PC-3 (cell line): ENCODE results near the gene AFAP1L2. TPM values are rescaled to one million over a fixed set of nuclear protein-coding genes. Genes with fewer than 3 reads are reported as not detected.

Source experiments
- ATAC-seq: fragments of 200-7000 bp; cut with Tn5 transposase; 2 replicates; pipeline ENCODE4 v1.9.1; 2020; ENCODE audit warnings: mild to moderate bottlenecking, moderate library complexity
- BruUV-seq: library from RNA; stranded (reverse); fragments of 400-500 nt; replicated peaks from 2 replicates; lab custom pipeline; 2021; lab: Mats Ljungman, UMichigan
- CTCF ChIA-PET: fragments of 300-600 bp; sonication (Branson Sonifier 250); formaldehyde crosslinking; loops from one replicate; lab custom pipeline; 2022; ENCODE audit warnings: antibody characterized with exemption; lab: Charles Lee
- POLR2A ChIA-PET: fragments of 300-600 bp; sonication (Branson Sonifier 250); formaldehyde crosslinking; loops from one replicate; lab custom pipeline; 2022; ENCODE audit warnings: antibody characterized with exemption; ENCODE audit not compliant: unreplicated experiment; lab: Charles Lee
- DNase-seq: peaks from one replicate; pipeline ENCODE4 v3.0.0-alpha.2; 2015
- H2AFZ ChIP-seq: fragments of 300-600 bp; sonication (generic); 2 replicates; pipeline ENCODE4 v1.6.0; 2016; ENCODE audit warnings: antibody characterized with exemption, low read length
- H3F3A ChIP-seq: fragments of 300-600 bp; sonication (generic); one replicate; pipeline ENCODE4 v1.6.0; 2017; ENCODE audit warnings: antibody characterized with exemption, low read length, control low read depth, mild to moderate bottlenecking; ENCODE audit not compliant: unreplicated experiment
- H3K27ac ChIP-seq: fragments of 300-600 bp; sonication (generic); 2 replicates; pipeline ENCODE4 v1.5.1; 2016; ENCODE audit warnings: mild to moderate bottlenecking, low read length
- H3K27me3 ChIP-seq: fragments of 300-600 bp; sonication (generic); 2 replicates; pipeline ENCODE4 v1.6.1; 2016; ENCODE audit warnings: low read length, mixed read lengths
- H3K36me3 ChIP-seq: fragments of 300-600 bp; sonication (generic); 2 replicates; pipeline ENCODE4 v1.6.1; 2016; ENCODE audit warnings: low read depth, mixed run types, low read length, mixed read lengths
- H3K4me1 ChIP-seq: fragments of 300-600 bp; sonication (generic); 2 replicates; pipeline ENCODE4 v1.5.1; 2016; ENCODE audit warnings: low read length; ENCODE audit not compliant: insufficient read depth
- H3K4me2 ChIP-seq: fragments of 300-600 bp; sonication (generic); 2 replicates; pipeline ENCODE4 v1.6.0; 2016; ENCODE audit warnings: low read length
- H3K4me3 ChIP-seq: fragments of 300-600 bp; sonication (generic); 2 replicates; pipeline ENCODE4 v1.5.1; 2016; ENCODE audit warnings: mild to moderate bottlenecking, low read length, mixed read lengths
- H3K79me2 ChIP-seq: fragments of 300-600 bp; sonication (generic); 2 replicates; pipeline ENCODE4 v1.6.1; 2017; ENCODE audit warnings: low read length, mixed read lengths
- H3K9ac ChIP-seq: fragments of 300-600 bp; sonication (generic); 2 replicates; pipeline ENCODE4 v1.6.0; 2016; ENCODE audit warnings: mild to moderate bottlenecking, low read length
- H3K9me2 ChIP-seq: fragments of 300-600 bp; sonication (generic); replicated peaks from 2 replicates; pipeline ENCODE4 v1.6.1; 2016; ENCODE audit warnings: mixed run types, low read length, mixed read lengths
- H3K9me3 ChIP-seq: fragments of 300-600 bp; sonication (generic); 2 replicates; pipeline ENCODE4 v1.6.1; 2016; ENCODE audit warnings: low read length, mixed read lengths
- H4K20me1 ChIP-seq: fragments of 300-600 bp; sonication (generic); 2 replicates; pipeline ENCODE4 v1.6.1; 2016; ENCODE audit warnings: low read length, mixed read lengths
- EZH2 ChIP-seq: fragments of 300-600 bp; sonication (generic); IDR thresholded peaks from one replicate; pipeline ENCODE4 v1.6.1; 2017; ENCODE audit warnings: antibody characterized with exemption, mild to moderate bottlenecking, low read length; ENCODE audit not compliant: unreplicated experiment
- EZH2phosphoT487 ChIP-seq: fragments of 300-600 bp; sonication (generic); IDR thresholded peaks from 2 replicates; pipeline ENCODE4 v1.6.1; 2018; ENCODE audit warnings: mild to moderate bottlenecking, antibody characterized with exemption, low read length, borderline replicate concordance
- intact Hi-C: fragments of 100-400 bp; cut with micrococcal nuclease; formaldehyde crosslinking; loops from 2 replicates; pipeline ENCODE4 v1.9.0; 2023
- total RNA-seq: library from RNA; depleted of rRNA; stranded (reverse); fragments of >200 nt; gene quantifications from 2 replicates; pipeline ENCODE4 v1.2.3, GENCODE V29; 2014
- TF ChIP-seq, protein P1 (sequence below): fragments of 300-600 bp; sonication (generic); conservative IDR thresholded peaks from 2 replicates; pipeline ENCODE4 v1.5.1; 2017; ENCODE audit warnings: antibody characterized with exemption, low read depth, mild to moderate bottlenecking, low read length

AFAP1L2 gene
- total RNA-seq, 1 experiment from 2014 or later: 0.77 TPM

DNA sequence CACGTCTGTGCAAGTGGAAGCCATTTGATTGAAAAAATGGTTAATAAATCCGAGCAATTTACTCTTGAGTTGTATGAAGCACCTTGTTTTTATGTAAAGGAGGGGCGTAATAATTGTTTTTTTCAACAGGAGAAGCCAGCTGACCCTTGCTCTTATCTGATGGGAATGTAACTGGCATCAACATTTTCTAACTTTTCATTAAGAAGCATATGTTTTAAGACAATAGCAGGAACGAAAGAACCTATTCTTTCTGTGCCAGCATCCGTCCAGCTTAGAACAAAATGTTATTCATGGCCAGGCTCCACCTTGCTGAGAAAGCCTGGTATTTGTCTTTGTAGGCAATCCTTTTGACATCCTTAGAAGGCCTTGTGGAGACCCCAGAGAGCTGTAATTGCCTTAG lies 22.2 kb upstream of the AFAP1L2 start:
- DNase-seq: no peak
- no peaks in the 10 kb centered on the region for H4K20me1 ChIP-seq
- no peaks in the 10 kb centered on the region for H3K9me3 ChIP-seq
- BruUV-seq: no TSS peak
- H3K36me3 ChIP-seq: no peaks in the 10 kb centered on the region
- no peaks in the 10 kb centered on the region for H3K79me2 ChIP-seq
- no peak for TF ChIP-seq EZH2
- TF ChIP-seq, protein P1, sequence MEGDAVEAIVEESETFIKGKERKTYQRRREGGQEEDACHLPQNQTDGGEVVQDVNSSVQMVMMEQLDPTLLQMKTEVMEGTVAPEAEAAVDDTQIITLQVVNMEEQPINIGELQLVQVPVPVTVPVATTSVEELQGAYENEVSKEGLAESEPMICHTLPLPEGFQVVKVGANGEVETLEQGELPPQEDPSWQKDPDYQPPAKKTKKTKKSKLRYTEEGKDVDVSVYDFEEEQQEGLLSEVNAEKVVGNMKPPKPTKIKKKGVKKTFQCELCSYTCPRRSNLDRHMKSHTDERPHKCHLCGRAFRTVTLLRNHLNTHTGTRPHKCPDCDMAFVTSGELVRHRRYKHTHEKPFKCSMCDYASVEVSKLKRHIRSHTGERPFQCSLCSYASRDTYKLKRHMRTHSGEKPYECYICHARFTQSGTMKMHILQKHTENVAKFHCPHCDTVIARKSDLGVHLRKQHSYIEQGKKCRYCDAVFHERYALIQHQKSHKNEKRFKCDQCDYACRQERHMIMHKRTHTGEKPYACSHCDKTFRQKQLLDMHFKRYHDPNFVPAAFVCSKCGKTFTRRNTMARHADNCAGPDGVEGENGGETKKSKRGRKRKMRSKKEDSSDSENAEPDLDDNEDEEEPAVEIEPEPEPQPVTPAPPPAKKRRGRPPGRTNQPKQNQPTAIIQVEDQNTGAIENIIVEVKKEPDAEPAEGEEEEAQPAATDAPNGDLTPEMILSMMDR: no peak
- TF ChIP-seq EZH2phosphoT487: no peak
- ChIA-PET CTCF (interaction anchor here (1.1 kb wide), 1 partner anchor 122 kb away, joined by 4 read pairs; no protein-coding TSS in a partner anchor), POLR2A (no interaction called here)
- ATAC-seq: no peak
- H3K4me3 ChIP-seq: no peak overlapping the region
- H3K9ac ChIP-seq: no peak overlapping the region
- no peaks in the 10 kb centered on the region for H3F3A ChIP-seq
- no peak overlapping the region for H2AFZ ChIP-seq
- H3K9me2 ChIP-seq: no peaks in the 10 kb centered on the region
- intact Hi-C loops: no loop called here
- no peak overlapping the region for H3K27ac ChIP-seq
- no peak overlapping the region for H3K4me2 ChIP-seq
- no peaks in the 10 kb centered on the region for H3K27me3 ChIP-seq
- H3K4me1 ChIP-seq: no peaks in the 10 kb centered on the region

DNA sequence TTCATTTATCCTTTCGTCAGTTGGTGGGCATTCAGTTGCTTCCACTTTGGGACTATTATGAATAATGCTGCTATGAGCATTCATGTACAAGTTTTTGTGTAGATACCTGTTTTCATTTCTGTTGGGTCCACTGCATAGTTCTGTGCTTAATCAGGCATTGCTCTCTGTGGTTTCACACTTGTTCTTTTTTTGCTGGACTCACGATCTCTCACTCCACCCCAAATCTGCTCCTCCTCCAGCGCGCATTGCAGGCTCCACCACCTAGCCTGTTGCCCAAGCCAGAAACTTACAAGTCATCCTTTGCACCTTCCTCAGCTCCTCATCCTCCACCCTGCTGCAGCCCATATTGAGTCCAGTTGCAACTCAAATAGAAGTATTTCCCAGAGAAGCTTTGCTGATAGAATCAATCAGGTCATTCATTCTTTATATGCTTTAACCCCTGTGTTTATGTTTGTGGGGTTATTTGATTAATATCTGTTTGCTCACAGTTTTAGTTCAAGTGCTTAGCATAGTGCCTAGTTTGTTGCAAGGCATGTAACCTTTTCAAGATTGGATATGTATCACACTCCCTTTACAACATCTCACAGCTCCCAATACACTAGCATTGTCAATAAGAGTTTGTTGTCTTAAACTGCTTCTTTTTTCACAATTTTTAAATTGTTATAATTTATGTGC lies 16.6 kb upstream of the AFAP1L2 start:
- intact Hi-C loops: no loop called here
- H3K4me3 ChIP-seq: no peak overlapping the region
- no peaks in the 10 kb centered on the region for H3K4me1 ChIP-seq
- H3K79me2 ChIP-seq: no peaks in the 10 kb centered on the region
- H3K9me3 ChIP-seq: no peaks in the 10 kb centered on the region
- TF ChIP-seq EZH2: no peak
- TF ChIP-seq, protein P1: no peak
- no TSS peak for BruUV-seq
- H3K36me3 ChIP-seq: no peaks in the 10 kb centered on the region
- H2AFZ ChIP-seq: no peak overlapping the region
- H3F3A ChIP-seq: no peaks in the 10 kb centered on the region
- DNase-seq (peak; percentile 7), ATAC-seq (no peak)
- H4K20me1 ChIP-seq: no peaks in the 10 kb centered on the region
- H3K27me3 ChIP-seq: no peaks in the 10 kb centered on the region
- H3K27ac ChIP-seq: no peak overlapping the region
- no peaks in the 10 kb centered on the region for H3K9me2 ChIP-seq
- no peak overlapping the region for H3K9ac ChIP-seq
- H3K4me2 ChIP-seq: no peak overlapping the region
- POLR2A ChIA-PET: no interaction called here
- CTCF ChIA-PET: no interaction called here

DNA sequence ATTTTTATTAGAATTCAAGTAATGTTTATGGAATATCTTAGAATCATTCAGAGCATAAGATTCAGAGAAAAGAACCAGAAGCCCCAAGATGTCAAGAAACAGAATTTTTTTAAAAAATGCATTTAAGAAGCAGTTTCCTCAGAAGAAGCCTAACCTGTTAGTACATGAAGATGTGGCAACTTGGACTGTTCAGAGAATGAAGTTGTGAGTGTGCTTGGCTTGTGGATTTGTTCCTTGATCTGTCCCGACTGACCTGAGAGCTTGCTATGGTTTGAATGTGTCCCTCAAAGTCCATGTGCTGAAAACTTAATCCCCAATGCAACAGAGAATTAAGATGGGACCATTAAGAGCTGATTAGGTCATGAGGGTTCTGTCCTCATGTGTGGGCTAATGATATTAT lies 13.8 kb upstream of the AFAP1L2 start:
- H3K79me2 ChIP-seq: no peaks in the 10 kb centered on the region
- no peak for DNase-seq
- ATAC-seq: no peak
- no peak overlapping the region for H3K4me3 ChIP-seq
- H2AFZ ChIP-seq: no peak overlapping the region
- peaks cover 2% of the 10 kb centered on the region for H3F3A ChIP-seq
- POLR2A ChIA-PET: no interaction called here
- no peaks in the 10 kb centered on the region for H3K9me2 ChIP-seq
- H4K20me1 ChIP-seq: no peaks in the 10 kb centered on the region
- H3K27me3 ChIP-seq: no peaks in the 10 kb centered on the region
- H3K27ac ChIP-seq: no peak overlapping the region
- H3K4me1 ChIP-seq: peaks cover 6% of the 10 kb centered on the region
- no peaks in the 10 kb centered on the region for H3K9me3 ChIP-seq
- no peak for TF ChIP-seq EZH2phosphoT487
- TF ChIP-seq, protein P1: no peak
- no peak for TF ChIP-seq EZH2
- no peak overlapping the region for H3K4me2 ChIP-seq
- BruUV-seq: no TSS peak
- intact Hi-C loops: no loop called here
- no peaks in the 10 kb centered on the region for H3K36me3 ChIP-seq
- CTCF ChIA-PET: no interaction called here
- H3K9ac ChIP-seq: no peak overlapping the region
